ENCODE results near the gene ADAM12.

DNA sequence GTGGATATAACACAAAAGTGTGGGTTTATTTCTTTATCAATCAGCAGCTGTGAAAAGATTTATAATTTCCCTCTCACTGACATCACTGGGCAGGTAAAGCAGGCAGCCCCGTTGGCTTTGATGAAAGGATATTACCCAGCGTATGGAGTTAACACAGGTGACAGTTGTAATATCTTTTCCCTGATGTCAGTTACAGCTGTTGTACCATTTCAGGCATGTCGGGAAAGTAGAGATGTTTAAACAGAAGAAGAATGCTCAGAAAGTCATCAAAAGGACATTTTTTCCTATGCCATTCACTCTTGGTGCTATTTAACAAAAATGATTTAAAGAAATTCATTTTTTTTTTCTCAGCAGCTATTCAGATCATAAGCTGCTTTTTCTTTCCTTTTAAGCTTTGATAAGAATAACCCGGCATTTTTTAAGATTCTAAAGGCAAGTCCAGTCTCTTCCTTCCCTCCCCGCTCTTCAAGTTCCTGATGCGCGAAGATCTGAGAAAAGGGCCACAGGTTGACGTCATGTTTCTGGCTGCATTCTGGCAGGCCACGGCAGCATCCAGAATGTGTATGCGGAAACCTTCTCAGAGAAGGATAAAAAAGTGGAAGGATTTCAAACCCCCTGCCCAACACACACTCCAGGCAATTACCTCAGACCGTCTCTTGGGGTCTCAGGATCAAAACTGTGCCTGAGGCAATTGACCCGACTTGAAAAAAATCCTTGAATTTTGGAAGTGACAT, 32.5 kb upstream of the ADAM12 start:
- TF ChIP-seq POLR2AphosphoS5 (IDR thresholded peaks at IDR 0.05; ENCODE audit: borderline replicate concordance, low read depth, low read length) (no peak), EZH2 (IDR thresholded peaks at IDR 0.05) (no peak), FOXP2 (optimal IDR thresholded peaks at IDR 0.05; ENCODE audit: control extremely low read depth, extremely low read length, insufficient read depth) (no peak)

All from SK-N-MC (cell line).